HepG2 (cell line): ENCODE results near the gene ADAM10. TPM values are rescaled to one million over a fixed set of nuclear protein-coding genes. Genes with fewer than 3 reads are reported as not detected.
A peak's percentile ranks its signal among the peaks of the same experiment; 100 is the strongest.

Source experiments
- BHLHE40 ChIP-seq: IDR thresholded peaks from 2 replicates; pipeline ENCODE4 v1.6.1; 2011; ENCODE audit warnings: low read length, improper control_type of control experiment
- CBX2 ChIP-seq, 2 experiments: fragments of 200-600 bp in 1 of 2; sonication (generic); formaldehyde crosslinking in 1 of 2; IDR thresholded peaks; 2 replicates each; pipeline versions ENCODE4 v1.7.0 to v1.8.1; 2018 to 2022; ENCODE audit warnings: low read depth in 2 of 2, low read length in 1 of 2, mild to moderate bottlenecking in 1 of 2, missing genetic modification reagents in 1 of 2
- FOSL2 ChIP-seq: sonication (generic); formaldehyde crosslinking; IDR thresholded peaks from 2 replicates; pipeline ENCODE4 v1.4.0; 2020; ENCODE audit warnings: missing genetic modification reagents
- MAFK ChIP-seq, 2 experiments: IDR thresholded peaks in 1 of 2; conservative IDR thresholded peaks in 1 of 2; 2 replicates each; pipeline ENCODE4 v1.6.1; 2011; ENCODE audit warnings: improper control_type of control experiment in 2 of 2, low read length in 2 of 2
- NFKB2 ChIP-seq: sonication (generic); formaldehyde crosslinking; IDR thresholded peaks from 2 replicates; pipeline ENCODE4 v1.4.0; 2020; ENCODE audit warnings: missing genetic modification reagents, borderline replicate concordance
- SOX6 ChIP-seq, 2 experiments: fragments of 450-650 bp in 1 of 2; sonication (generic) in 1 of 2; formaldehyde crosslinking in 1 of 2; IDR thresholded peaks; 2 replicates each; pipeline versions ENCODE4 v1.4.0 to v1.6.1; 2017 to 2020; ENCODE audit warnings: antibody characterized with exemption in 1 of 2, mild to moderate bottlenecking in 1 of 2, missing genetic modification reagents in 1 of 2
- TCF12 ChIP-seq, 2 experiments: fragments of 450-650 bp in 1 of 2; sonication (generic) in 1 of 2; formaldehyde crosslinking in 1 of 2; IDR thresholded peaks; 2 replicates each; pipeline versions ENCODE4 v1.6.1 to v1.8.0; 2017 to 2022; ENCODE audit warnings: antibody characterized with exemption in 1 of 2, mild to moderate bottlenecking in 1 of 2, missing genetic modification reagents in 1 of 2, moderate library complexity in 1 of 2
- ZBTB34 ChIP-seq: sonication (generic); formaldehyde crosslinking; IDR thresholded peaks from 2 replicates; pipeline ENCODE4 v1.8.0; 2022; ENCODE audit warnings: mild to moderate bottlenecking, missing genetic modification reagents
- ZIK1 ChIP-seq: sonication (generic); formaldehyde crosslinking; IDR thresholded peaks from 2 replicates; pipeline ENCODE4 v1.5.0; 2020; ENCODE audit warnings: mild to moderate bottlenecking, low read depth, missing genetic modification reagents, borderline replicate concordance
- ZMYM4 ChIP-seq: sonication (generic); formaldehyde crosslinking; IDR thresholded peaks from 2 replicates; pipeline ENCODE4 v1.8.1; 2023; ENCODE audit warnings: mild to moderate bottlenecking, missing genetic modification reagents
- ZNF143 ChIP-seq: sonication (generic); formaldehyde crosslinking; IDR thresholded peaks from 2 replicates; pipeline ENCODE4 v1.4.0; 2020; ENCODE audit warnings: missing genetic modification reagents
- ZNF24 ChIP-seq: fragments of 450-650 bp; IDR thresholded peaks from 2 replicates; pipeline ENCODE4 v1.6.1; 2017; ENCODE audit warnings: antibody characterized with exemption, mild to moderate bottlenecking
- ZNF513 ChIP-seq: sonication (generic); formaldehyde crosslinking; conservative IDR thresholded peaks from 2 replicates; pipeline ENCODE4 v1.5.0; 2020; ENCODE audit warnings: missing genetic modification reagents
- ZNF564 ChIP-seq: sonication (generic); formaldehyde crosslinking; IDR thresholded peaks from 2 replicates; pipeline ENCODE4 v1.8.1; 2023; ENCODE audit warnings: mild to moderate bottlenecking, missing genetic modification reagents
- ZNF609 ChIP-seq: sonication (generic); formaldehyde crosslinking; IDR thresholded peaks from 2 replicates; pipeline ENCODE4 v1.4.0; 2020; ENCODE audit warnings: mild to moderate bottlenecking, missing genetic modification reagents, borderline replicate concordance
- ZNF629 ChIP-seq: sonication (generic); formaldehyde crosslinking; conservative IDR thresholded peaks from 2 replicates; pipeline ENCODE4 v1.5.0; 2020; ENCODE audit warnings: missing genetic modification reagents
- ZNF839 ChIP-seq: sonication (generic); formaldehyde crosslinking; IDR thresholded peaks from 2 replicates; pipeline ENCODE4 v1.4.0; 2020; ENCODE audit warnings: missing genetic modification reagents, mild to moderate bottlenecking, borderline replicate concordance
- polyA plus RNA-seq, 8 experiments: library from polyadenylated mRNA; depleted of rRNA in 3 of 8; stranded (reverse) in 7 of 8; unstranded in 1 of 8; fragments of >200 nt; fragmentation: Illumina TruSeq in 4 of 8; extraction: Trizol in 4 of 8; gene quantifications; 2 replicates each; pipeline versions ENCODE4 v1.2.1 to v1.2.3, GENCODE V29; 2011 to 2016; ENCODE audit warnings: low read depth in 4 of 8, missing spikeins in 1 of 8, mixed read lengths in 1 of 8; ENCODE audit not compliant: insufficient read depth in 1 of 8
- total RNA-seq, 5 experiments: library from RNA; depleted of rRNA; stranded (reverse); fragments of >200 nt; fragmentation: Illumina TruSeq; extraction: Trizol; gene quantifications; 2 replicates each; pipeline ENCODE4 v1.2.3, GENCODE V29; 2016; ENCODE audit warnings: low read depth in 1 of 5

The ADAM10 gene
- total and polyA plus RNA-seq, 2 of the 13 experiments (the other 11 are each of a cell fraction or from before 2014, with no cell fraction given), result 92.7 to 125 TPM

GRCh38 chr15:58546635-58547627 is 202.6 kb downstream of the ADAM10 start (continued):
- 0 out of 2 replicates have a peak, but pooled peaks have one; percentile 29 for TF ChIP-seq ZNF609 (CRISPR knock-in tag)
- peak; percentile 52; the same call in 1 of the 2 replicates for TF ChIP-seq ZNF143 (CRISPR knock-in tag)
- TF ChIP-seq ZMYM4 (CRISPR knock-in tag), result 0 out of 2 replicates have a peak, but pooled peaks have one; percentile 16
- TF ChIP-seq ZNF839 (CRISPR knock-in tag), result no peak
- TF ChIP-seq NFKB2 (CRISPR knock-in tag), result no peak
- TF ChIP-seq BHLHE40, result no peak
- TF ChIP-seq ZNF564 (CRISPR knock-in tag), result no peak
- no peak for TF ChIP-seq TCF12 (IDR thresholded peaks at IDR 0.05)
- TF ChIP-seq TCF12 (CRISPR knock-in tag; IDR thresholded peaks at IDR 0.05), result no peak
- TF ChIP-seq FOSL2 (CRISPR knock-in tag), result peak; percentile 69
- TF ChIP-seq ZBTB34 (CRISPR knock-in tag), result 0 out of 2 replicates have a peak, but pooled peaks have one; percentile 18
- TF ChIP-seq ZNF629 (CRISPR knock-in tag), result no peak
- no peak for TF ChIP-seq ZNF513
- TF ChIP-seq MAFK (conservative IDR thresholded peaks at IDR 0.05 in 1 of 2, IDR thresholded peaks at IDR 0.05 in 1 of 2; ENCODE audit: low read length in 2 of 2), result 0 out of 4 replicates have a peak, but pooled peaks of 1 of the 2 experiments have one; percentile 36
- TF ChIP-seq SOX6 (IDR thresholded peaks at IDR 0.05), result no peak
- TF ChIP-seq SOX6 (CRISPR knock-in tag; IDR thresholded peaks at IDR 0.05), result peak; percentile 75
- no peak for TF ChIP-seq ZNF24
- TF ChIP-seq CBX2 (IDR thresholded peaks at IDR 0.05; ENCODE audit: low read depth, low read length), result no peak
- no peak for TF ChIP-seq CBX2 (CRISPR knock-in tag; IDR thresholded peaks at IDR 0.05; ENCODE audit: low read depth)
- no peak for TF ChIP-seq ZIK1 (CRISPR knock-in tag)
